GM12801 (cell line): Measurements from ENCODE around the gene FBXO38.

Source experiments
- TF ChIP-seq, protein P1 (sequence below): IDR thresholded peaks from one replicate; pipeline ENCODE4 v1.5.1; 2011; ENCODE audit warnings: control low read depth; ENCODE audit not compliant: insufficient read length; ENCODE audit errors: extremely low read depth

The FBXO38 gene

DNA sequence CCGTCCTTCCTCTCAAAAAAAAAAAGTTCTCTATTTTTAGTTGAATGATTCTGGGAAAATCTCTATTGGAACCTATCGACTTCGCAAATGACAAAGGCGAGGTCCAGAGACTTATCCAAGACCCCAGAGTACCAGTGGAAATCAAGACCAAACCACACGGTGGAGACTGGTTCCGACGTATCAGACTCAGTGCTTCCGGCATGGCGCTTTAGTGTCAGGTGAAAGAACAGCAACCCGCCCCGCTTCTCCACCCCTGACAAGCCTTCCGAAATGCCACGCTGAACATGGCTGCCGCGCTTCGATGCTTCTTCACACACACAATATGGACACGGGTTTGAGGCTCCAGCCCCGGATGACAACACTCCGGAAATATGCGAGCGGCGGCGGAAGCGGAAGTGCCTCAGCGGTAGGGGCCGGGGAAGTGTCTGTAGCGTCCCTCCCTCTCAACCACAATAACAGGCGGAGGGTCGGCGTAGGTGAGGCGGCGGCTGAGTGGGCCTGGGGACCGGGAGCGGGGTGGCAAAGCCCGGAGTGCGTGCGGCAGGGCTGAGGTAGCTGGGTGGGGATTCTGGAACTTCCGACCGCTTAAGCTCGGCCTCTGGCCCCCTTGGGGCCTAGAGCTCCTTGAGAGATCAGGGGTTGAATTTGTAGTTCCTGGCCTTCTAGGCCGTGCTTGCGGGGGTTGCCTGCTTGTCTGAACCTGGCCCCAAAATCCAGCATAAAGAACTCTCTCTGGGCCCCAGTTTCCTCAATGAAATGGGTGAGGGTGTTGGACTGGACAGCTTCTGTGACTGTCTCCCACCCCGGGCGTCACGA is at the start of gene FBXO38:
TSS of gene FBXO38 (plus strand) at position 395 of the 816 bp plus-strand sequence. CDS start 10,819 bp downstream, outside the sequence.
- TF ChIP-seq, protein P1, sequence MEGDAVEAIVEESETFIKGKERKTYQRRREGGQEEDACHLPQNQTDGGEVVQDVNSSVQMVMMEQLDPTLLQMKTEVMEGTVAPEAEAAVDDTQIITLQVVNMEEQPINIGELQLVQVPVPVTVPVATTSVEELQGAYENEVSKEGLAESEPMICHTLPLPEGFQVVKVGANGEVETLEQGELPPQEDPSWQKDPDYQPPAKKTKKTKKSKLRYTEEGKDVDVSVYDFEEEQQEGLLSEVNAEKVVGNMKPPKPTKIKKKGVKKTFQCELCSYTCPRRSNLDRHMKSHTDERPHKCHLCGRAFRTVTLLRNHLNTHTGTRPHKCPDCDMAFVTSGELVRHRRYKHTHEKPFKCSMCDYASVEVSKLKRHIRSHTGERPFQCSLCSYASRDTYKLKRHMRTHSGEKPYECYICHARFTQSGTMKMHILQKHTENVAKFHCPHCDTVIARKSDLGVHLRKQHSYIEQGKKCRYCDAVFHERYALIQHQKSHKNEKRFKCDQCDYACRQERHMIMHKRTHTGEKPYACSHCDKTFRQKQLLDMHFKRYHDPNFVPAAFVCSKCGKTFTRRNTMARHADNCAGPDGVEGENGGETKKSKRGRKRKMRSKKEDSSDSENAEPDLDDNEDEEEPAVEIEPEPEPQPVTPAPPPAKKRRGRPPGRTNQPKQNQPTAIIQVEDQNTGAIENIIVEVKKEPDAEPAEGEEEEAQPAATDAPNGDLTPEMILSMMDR, result no peak

- TF ChIP-seq, protein P1, result no peak
These were observed 48.5 kb upstream of the FBXO38 start, which contains the start of gene SPINK9 for GRCh38 chr5:148335259-148335658. TSS of gene SPINK9 (plus strand) at chr5:148335559. CDS start at chr5:148335614, 55 bp downstream.

DNA sequence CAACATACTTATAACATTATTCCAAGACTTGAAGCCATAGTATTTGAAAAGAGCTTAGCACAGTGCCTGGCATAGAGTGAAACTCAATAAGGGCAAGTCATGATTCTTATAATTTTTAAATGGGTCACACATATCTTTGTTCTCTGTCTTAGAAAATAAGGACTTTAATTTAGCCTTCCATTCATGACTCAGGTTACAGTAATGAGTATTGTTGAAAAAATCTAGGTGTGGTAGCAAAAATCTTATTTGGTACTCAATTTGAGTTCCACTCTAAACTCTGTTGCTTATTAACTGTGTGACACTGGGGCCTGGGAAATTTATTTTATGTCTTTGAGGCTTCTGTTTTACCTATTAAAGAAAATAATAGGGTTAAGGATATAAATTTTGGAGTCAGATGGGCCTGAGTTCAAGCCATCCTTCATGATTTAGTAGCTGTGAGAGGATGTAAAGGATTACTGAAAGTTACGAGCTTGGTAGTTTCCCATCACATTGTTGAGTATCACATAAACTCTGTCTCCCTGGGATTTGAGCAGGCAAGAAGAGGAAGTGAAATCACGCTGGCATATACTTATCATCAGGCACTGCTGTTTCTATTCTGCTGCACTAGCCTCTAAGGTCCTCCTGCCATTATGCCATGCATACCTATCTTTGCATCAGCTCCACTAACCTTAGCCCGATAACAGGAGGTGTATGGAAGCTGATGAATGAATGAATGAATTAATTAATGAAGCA is 46.9 kb upstream of the FBXO38 start:
- TF ChIP-seq, protein P1, result no peak

GRCh38 chr5:148342371-148343045 is 41.2 kb upstream of the FBXO38 start:
- TF ChIP-seq, protein P1, result no peak

DNA sequence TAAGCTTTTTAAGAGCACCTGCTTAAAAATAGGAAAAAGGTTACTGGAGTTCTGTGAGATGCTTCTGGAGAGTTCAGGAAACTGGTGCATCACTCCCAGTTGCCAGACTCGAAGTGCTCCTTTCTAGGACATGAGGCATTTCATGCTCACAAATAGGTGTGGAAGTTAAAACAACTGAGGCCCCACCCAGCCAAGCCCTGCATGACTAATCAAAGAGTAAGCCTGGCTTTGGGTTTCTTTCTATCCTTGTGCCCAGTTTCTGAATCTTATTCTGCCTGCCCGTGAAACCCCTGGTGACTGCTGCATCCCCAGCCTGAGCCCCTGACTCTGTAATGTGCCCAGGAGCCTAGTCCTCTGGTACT is 40.7 kb upstream of the FBXO38 start:
- TF ChIP-seq, protein P1, result no peak

GRCh38 chr5:148343603-148344487 is 39.9 kb upstream of the FBXO38 start:
- TF ChIP-seq, protein P1, result no peak
